GM21447 (cell line): ENCODE measurements around the gene CGREF1.

Experiments
- ATAC-seq: cut with Tn5 transposase; IDR thresholded peaks from one replicate; pipeline ENCODE4 v1.9.1; 2021; ENCODE audit not compliant: unreplicated experiment

The CGREF1 gene

GRCh38 chr2:27051902-27052645 lies 66.9 kb downstream of the CGREF1 start:
- ATAC-seq = no peak

DNA sequence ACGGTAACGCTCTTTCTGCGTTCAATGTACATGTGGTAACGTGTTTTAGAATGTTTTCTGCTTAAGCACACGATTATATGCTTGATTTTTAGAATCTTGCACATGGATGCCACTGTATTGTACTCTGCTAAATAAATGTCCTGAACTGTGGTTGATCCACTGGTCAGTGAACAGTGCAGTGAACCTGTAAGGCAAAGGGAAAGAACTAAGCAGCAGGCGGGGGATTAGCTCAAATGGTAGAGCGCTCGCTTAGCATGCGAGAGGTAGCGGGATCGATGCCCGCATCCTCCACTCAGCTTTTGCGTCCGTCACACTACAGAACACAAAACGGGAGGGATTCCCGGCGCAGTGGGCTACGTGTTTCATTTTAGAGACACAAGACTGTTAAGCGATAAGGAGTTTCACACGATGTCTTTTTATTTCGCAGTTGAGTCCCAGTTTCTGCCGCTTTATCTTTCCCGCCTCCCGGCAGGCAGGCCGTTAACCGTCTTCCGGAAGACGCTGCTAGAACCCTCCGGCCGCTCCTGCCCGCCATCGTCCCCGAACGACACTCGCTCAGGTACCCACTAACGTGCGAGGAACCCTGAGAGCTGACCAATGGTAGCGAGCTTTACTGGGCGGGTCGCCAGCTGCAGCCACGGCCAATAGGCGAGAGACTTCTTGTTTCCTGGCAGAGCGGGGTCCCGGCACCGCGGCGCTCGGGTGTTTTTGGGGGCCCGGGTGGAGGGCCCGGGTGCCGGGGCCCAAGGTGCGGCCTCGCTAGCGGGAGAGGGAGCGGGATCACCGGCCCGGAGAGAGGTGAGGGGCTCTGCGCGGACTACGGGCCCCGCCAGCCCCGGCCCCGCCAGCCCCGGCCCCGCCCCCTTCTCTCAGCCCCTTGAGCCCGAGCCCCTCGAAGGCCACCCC lies 67.7 kb downstream of the CGREF1 start, which contains the start of gene AGBL5:
Gene AGBL5, plus strand, starts transcription at position 673 of the 906 bp plus-strand sequence. CDS start 1,291 bp downstream, outside the sequence.
- peak; percentile 63 for ATAC-seq
